ENCODE results near the gene RNF11.
"Not testable (repeated sequence)": the region's sequence is repeated elsewhere in the genome, so short reads cannot be mapped to it uniquely, and the experiment has no call there.

The RNF11 gene

DNA sequence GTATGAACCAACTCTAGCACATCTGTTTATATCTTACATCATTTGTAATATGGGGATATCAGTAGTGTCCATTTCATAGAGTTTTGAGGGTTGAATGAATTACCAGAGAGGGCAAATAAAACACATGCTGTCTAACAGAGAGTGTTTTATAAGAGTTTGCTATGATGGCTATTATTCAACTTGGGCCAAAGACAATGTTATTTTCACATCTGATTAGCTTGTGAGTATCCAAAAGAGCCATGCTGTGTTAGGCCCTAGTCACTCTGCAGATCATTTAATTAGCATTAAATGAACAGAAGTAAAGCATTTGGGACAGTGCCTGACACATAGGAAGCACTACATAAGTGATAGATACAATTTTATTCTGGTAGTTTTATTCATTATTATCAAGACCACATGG is 4.2 kb upstream of the RNF11 start (continued):
- TF ChIP-seq, protein P1, sequence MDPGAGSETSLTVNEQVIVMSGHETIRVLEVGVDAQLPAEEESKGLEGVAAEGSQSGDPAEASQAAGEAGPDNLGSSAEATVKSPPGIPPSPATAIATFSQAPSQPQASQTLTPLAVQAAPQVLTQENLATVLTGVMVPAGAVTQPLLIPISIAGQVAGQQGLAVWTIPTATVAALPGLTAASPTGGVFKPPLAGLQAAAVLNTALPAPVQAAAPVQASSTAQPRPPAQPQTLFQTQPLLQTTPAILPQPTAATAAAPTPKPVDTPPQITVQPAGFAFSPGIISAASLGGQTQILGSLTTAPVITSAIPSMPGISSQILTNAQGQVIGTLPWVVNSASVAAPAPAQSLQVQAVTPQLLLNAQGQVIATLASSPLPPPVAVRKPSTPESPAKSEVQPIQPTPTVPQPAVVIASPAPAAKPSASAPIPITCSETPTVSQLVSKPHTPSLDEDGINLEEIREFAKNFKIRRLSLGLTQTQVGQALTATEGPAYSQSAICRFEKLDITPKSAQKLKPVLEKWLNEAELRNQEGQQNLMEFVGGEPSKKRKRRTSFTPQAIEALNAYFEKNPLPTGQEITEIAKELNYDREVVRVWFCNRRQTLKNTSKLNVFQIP (CRISPR knock-in tag; IDR thresholded peaks at IDR 0.05; ENCODE audit: borderline replicate concordance, low read depth): no peak
- TF ChIP-seq OSR1 (CRISPR knock-in tag; IDR thresholded peaks at IDR 0.05): no peak
- TF ChIP-seq, protein P2, sequence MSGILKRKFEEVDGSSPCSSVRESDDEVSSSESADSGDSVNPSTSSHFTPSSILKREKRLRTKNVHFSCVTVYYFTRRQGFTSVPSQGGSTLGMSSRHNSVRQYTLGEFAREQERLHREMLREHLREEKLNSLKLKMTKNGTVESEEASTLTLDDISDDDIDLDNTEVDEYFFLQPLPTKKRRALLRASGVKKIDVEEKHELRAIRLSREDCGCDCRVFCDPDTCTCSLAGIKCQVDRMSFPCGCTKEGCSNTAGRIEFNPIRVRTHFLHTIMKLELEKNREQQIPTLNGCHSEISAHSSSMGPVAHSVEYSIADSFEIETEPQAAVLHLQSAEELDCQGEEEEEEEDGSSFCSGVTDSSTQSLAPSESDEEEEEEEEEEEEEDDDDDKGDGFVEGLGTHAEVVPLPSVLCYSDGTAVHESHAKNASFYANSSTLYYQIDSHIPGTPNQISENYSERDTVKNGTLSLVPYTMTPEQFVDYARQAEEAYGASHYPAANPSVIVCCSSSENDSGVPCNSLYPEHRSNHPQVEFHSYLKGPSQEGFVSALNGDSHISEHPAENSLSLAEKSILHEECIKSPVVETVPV (CRISPR knock-in tag; IDR thresholded peaks at IDR 0.05): no peak
- no peak for TF ChIP-seq ZNF565 (CRISPR knock-in tag; conservative IDR thresholded peaks at IDR 0.05; ENCODE audit: low read depth)

DNA sequence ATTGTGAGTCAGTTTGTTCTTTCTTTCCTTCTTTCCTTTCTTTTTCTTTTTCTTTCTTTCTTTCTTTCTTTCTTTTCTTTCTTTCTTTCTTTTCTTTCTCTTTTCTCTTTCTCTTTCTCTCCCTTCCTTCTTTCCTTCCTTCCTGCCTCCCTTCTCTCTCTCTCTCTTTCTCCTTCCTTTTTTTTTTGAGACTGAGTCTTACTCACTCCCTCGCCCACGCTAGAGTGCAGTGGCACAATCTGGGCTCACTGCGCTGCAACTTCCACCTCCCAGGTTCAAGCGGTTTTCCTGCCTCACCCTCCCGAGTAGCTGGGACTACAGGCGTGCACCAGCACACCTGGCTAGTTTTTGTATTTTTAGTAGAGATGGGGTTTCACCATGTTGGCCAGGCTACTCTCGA is 1.8 kb upstream of the RNF11 start:
- ATAC-seq: not testable (repeated sequence)

DNA sequence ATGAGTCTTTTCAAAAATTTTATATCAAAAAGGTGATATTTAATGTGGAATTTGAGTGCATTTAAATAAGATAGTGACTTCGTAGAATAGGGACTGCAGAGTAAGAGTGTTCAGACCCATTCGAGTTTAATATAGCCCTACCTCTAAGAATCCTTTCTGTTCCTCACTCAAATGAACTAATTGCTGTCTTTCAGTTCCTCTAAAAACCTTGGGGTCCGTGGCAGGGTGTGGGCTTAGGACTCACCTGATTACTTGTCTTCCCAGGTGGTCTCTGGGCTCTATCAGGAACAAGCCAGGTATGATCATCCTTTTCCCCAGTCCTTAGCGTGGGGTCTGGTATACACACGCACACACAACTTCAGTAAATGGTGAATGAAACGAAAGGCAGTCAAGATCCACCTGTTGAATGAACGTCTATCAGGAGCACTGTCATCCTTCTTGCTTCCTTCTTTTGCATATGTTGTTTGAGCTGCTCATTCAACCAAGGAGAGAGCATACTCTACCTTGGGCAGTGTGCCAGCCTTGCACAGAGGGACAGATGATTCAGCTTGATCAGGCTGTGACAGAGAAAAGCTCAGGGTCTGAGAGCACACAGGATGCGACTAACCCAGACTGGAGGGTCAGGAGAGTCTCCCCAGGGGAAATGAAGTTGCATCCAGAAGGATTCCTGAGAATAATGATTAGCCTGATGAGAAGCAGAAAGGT is 1.2 kb upstream of the RNF11 start:
- peak; percentile 14 for ATAC-seq
- TF ChIP-seq, protein P2 (CRISPR knock-in tag; IDR thresholded peaks at IDR 0.05): no peak
- TF ChIP-seq TOX (CRISPR knock-in tag; IDR thresholded peaks at IDR 0.05; ENCODE audit: borderline replicate concordance): no peak
- no peak for TF ChIP-seq ZNF70 (CRISPR knock-in tag; IDR thresholded peaks at IDR 0.05)
- no peak for TF ChIP-seq ZFP30 (CRISPR knock-in tag; IDR thresholded peaks at IDR 0.05)
- no peak for TF ChIP-seq ZFP3 (CRISPR knock-in tag; IDR thresholded peaks at IDR 0.05)
- no peak for TF ChIP-seq ZNF8 (CRISPR knock-in tag; IDR thresholded peaks at IDR 0.05)
- TF ChIP-seq, protein P3, sequence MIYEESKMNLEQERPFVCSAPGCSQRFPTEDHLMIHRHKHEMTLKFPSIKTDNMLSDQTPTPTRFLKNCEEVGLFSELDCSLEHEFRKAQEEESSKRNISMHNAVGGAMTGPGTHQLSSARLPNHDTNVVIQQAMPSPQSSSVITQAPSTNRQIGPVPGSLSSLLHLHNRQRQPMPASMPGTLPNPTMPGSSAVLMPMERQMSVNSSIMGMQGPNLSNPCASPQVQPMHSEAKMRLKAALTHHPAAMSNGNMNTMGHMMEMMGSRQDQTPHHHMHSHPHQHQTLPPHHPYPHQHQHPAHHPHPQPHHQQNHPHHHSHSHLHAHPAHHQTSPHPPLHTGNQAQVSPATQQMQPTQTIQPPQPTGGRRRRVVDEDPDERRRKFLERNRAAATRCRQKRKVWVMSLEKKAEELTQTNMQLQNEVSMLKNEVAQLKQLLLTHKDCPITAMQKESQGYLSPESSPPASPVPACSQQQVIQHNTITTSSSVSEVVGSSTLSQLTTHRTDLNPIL (CRISPR knock-in tag; IDR thresholded peaks at IDR 0.05; ENCODE audit: low read depth): no peak
- TF ChIP-seq GLIS3 (CRISPR knock-in tag; IDR thresholded peaks at IDR 0.05): no peak
- no peak for TF ChIP-seq ARNTL (CRISPR knock-in tag; IDR thresholded peaks at IDR 0.05; ENCODE audit: borderline replicate concordance, low read depth)
- no peak for TF ChIP-seq ESRRG (CRISPR knock-in tag; IDR thresholded peaks at IDR 0.05)
- no peak for TF ChIP-seq ZNF565 (CRISPR knock-in tag; conservative IDR thresholded peaks at IDR 0.05; ENCODE audit: low read depth)

DNA sequence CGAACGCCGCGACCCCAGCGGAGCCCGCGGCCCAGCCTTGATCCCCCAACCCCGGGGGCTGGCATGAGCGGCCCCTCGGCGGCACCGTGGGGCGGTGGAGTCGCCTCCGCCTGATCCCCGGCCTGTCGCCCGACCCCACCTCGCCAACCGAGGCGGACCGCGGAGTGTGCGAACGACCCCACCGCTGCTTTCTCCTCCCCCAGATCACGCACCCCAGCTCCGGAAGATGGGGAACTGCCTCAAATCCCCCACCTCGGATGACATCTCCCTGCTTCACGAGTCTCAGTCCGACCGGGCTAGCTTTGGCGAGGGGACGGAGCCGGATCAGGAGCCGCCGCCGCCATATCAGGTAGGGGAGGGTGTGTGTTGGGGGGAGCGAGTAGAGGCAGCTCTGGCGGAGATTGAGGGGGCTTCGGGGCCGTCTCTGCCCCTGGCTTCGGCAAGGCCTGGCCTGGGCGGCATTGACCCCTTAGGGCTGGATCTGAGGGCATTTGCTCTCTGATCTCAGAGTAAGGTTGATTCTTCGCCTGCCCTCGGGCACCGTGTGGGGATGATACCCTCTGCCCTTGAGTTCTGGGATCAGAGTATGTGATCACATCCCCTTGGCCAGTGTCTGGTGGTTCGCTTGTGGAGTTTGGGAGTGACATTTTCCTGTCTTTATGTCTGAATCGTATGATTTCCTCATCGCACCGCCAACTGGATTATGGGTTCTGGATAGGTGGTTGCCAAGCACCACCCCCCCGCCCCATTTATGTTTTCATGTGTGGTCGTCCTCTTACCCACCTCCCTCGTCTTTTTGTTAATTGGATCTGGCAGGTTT is 668 bp downstream of the RNF11 start:
- peak; percentile 53 for ATAC-seq
- TF ChIP-seq, protein P1 (CRISPR knock-in tag; IDR thresholded peaks at IDR 0.05; ENCODE audit: borderline replicate concordance, low read depth): no peak
- TF ChIP-seq CSDC2 (CRISPR knock-in tag; IDR thresholded peaks at IDR 0.05) (no peak), OSR1 (CRISPR knock-in tag; IDR thresholded peaks at IDR 0.05) (no peak)

DNA sequence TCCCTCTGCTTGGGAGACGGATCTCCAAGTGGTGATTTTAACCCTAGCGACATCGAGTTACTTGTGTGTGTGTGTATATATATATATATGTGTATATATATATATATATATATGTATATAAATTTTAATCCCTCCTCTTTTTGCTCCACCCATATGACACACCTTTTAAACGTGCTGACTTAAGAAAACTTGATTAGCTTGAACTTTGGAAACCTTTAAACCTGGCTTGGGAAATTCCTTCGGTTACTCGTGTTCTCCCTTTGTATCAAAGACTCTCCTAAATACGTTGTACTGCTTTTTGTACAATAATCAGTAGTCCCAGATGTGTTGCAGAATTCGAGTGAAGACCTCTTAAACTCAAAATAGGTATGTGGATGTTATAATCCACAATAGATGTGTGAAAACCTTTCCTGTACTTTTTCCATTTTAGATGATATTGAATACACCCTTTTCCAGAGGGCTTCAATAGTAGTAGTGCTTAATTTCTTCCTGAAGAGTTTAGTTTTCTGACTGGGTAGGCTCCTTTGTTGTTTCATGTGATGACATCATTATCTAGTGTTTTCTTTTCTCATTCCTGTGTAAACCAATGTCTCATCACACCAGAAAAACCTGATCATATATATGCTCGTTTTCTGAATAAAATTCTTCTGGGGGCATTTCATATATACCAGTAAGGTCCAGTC is 1.4 kb downstream of the RNF11 start:
- no peak for ATAC-seq
- TF ChIP-seq RARB (CRISPR knock-in tag; IDR thresholded peaks at IDR 0.05) (no peak), CSDC2 (CRISPR knock-in tag; IDR thresholded peaks at IDR 0.05) (no peak), ISL1 (CRISPR knock-in tag; IDR thresholded peaks at IDR 0.05) (no peak), ZNF8 (CRISPR knock-in tag; IDR thresholded peaks at IDR 0.05) (no peak), ZFP30 (CRISPR knock-in tag; IDR thresholded peaks at IDR 0.05) (no peak)
- TF ChIP-seq, protein P4, sequence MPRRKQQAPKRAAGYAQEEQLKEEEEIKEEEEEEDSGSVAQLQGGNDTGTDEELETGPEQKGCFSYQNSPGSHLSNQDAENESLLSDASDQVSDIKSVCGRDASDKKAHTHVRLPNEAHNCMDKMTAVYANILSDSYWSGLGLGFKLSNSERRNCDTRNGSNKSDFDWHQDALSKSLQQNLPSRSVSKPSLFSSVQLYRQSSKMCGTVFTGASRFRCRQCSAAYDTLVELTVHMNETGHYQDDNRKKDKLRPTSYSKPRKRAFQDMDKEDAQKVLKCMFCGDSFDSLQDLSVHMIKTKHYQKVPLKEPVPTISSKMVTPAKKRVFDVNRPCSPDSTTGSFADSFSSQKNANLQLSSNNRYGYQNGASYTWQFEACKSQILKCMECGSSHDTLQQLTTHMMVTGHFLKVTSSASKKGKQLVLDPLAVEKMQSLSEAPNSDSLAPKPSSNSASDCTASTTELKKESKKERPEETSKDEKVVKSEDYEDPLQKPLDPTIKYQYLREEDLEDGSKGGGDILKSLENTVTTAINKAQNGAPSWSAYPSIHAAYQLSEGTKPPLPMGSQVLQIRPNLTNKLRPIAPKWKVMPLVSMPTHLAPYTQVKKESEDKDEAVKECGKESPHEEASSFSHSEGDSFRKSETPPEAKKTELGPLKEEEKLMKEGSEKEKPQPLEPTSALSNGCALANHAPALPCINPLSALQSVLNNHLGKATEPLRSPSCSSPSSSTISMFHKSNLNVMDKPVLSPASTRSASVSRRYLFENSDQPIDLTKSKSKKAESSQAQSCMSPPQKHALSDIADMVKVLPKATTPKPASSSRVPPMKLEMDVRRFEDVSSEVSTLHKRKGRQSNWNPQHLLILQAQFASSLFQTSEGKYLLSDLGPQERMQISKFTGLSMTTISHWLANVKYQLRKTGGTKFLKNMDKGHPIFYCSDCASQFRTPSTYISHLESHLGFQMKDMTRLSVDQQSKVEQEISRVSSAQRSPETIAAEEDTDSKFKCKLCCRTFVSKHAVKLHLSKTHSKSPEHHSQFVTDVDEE (CRISPR knock-in tag; IDR thresholded peaks at IDR 0.05): no peak
- TF ChIP-seq, protein P3 (CRISPR knock-in tag; IDR thresholded peaks at IDR 0.05; ENCODE audit: low read depth): no peak
- TF ChIP-seq, protein P2 (CRISPR knock-in tag; IDR thresholded peaks at IDR 0.05): no peak

Measured in SK-N-SH treated with all-trans-retinoic acid at 6 μM for 48 hours (cell line).